Fibroblast of skin of right quadriceps (primary cell): ENCODE data around the gene GATAD2B.

ENCODE experiments used
- DNase-seq: peaks from one replicate; pipeline ENCODE4 v3.0.0-alpha.2; 2013

The GATAD2B gene

GRCh38 chr1:153827168-153827964, 95.4 kb downstream of the GATAD2B start:
- DNase-seq: no peak

- no peak for DNase-seq
Observed at GRCh38 chr1:153818876-153819275, 103.9 kb downstream of the GATAD2B start.

- DNase-seq: no peak
Observed at GRCh38 chr1:153816283-153816889, 106.4 kb downstream of the GATAD2B start.

- no peak for DNase-seq
Observed at GRCh38 chr1:153805886-153806719, 116.7 kb downstream of the GATAD2B start.

- DNase-seq: peak; percentile 87
Observed at GRCh38 chr1:153805042-153805745, 117.6 kb downstream of the GATAD2B start.

- no peak for DNase-seq
Observed at GRCh38 chr1:153804112-153804511, 118.7 kb downstream of the GATAD2B start.

- DNase-seq: no peak
Observed at GRCh38 chr1:153803470-153804056, 119.2 kb downstream of the GATAD2B start.

GRCh38 chr1:153801786-153802697, 120.7 kb downstream of the GATAD2B start:
- no peak for DNase-seq

- DNase-seq: no peak
Observed at GRCh38 chr1:153801028-153801625, 121.6 kb downstream of the GATAD2B start.

- no peak for DNase-seq
Observed at GRCh38 chr1:153800516-153800915, 122.3 kb downstream of the GATAD2B start.

- DNase-seq: no peak
Observed at GRCh38 chr1:153799566-153800465, 123.0 kb downstream of the GATAD2B start.

GRCh38 chr1:153799016-153799415, 123.8 kb downstream of the GATAD2B start:
- DNase-seq: no peak

GRCh38 chr1:153798468-153798780, 124.3 kb downstream of the GATAD2B start:
- DNase-seq: no peak

GRCh38 chr1:153796786-153797659, 125.7 kb downstream of the GATAD2B start:
- peak; percentile 52 for DNase-seq

GRCh38 chr1:153795934-153796785, 126.6 kb downstream of the GATAD2B start:
- DNase-seq: no peak

- DNase-seq: no peak
Observed at GRCh38 chr1:153795330-153795837, 127.4 kb downstream of the GATAD2B start.

- no peak for DNase-seq
Observed at GRCh38 chr1:153794624-153795329, 128.0 kb downstream of the GATAD2B start.
